Hematopoietic multipotent progenitor cell treated with erythropoietin and hydrocortisone succinate and interleukin-3 and kit ligand, for 8 days (in vitro differentiated cells): ENCODE measurements around the gene ANKH.
A peak's percentile ranks its signal among the peaks of the same experiment; 100 is the strongest.

ENCODE experiments used
- DNase-seq: peaks from one replicate; pipeline ENCODE4 v3.0.0-alpha.2; 2015

Gene ANKH

GRCh38 chr5:14730881-14731280 lies 140.7 kb downstream of the ANKH start:
- DNase-seq = no peak

DNA sequence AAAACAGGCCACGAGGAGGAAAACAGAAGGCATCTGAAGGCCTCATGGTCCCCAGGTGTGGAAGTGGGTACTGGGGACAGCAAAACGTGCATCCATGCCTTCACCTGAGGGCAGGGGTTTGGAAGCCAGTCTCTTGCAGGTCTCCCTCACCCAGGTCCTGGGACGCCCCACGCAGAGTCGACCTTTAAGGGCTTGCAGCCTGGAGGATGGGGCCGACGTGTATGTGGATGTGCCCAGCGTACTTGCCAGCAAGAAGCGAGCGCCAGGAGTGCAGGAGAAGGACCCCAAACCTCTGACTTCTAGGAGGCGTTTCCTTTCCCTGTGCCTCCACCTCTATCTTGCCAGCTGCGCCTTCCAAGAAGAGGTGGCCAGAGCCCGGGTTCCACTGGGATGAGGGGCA lies 141.1 kb downstream of the ANKH start:
- DNase-seq = no peak

DNA sequence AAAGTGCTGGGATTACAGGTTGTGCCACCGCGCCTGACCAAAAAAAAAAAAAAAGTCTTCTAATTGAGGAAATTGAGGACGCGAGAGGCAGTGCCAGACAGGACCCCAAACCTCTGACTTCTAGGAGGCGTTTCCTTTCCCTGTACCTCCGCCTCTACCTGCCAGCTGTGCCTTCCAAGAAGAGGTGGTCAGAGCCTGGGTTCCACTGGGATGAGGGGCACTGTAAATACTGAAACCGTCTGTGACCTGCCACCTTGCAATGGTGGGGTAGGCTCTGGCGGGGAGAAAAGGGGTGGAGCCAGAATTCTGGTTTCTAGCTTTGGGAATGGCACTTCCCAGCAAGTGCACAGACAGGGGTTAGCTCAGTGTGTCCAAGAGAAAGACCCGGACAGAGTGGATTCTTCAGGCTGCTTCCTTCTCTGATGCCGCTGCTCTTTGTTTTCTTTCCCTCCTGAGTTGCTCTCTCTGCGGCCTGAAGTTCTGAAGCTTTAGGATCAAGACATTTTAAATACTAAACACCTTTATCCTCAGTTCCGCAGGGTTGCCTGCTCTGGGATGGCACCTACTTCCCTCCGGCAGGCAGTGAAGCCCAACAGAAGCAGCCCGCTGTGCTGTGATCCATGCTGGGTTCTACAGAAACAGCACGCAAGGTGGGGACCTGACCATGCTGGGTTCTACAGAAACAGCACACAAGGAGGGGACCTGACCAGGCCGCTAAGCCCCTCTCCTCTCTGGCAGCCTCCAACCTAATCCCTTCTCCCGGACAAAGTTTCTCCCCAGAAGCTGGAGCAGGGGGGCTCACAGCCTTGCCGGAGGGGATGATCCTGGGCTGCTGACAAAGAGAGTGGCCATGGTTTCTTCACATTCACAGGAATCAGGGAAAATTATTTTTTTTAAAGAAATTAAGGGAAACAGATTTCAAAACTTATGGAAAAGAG lies 141.9 kb downstream of the ANKH start:
- no peak for DNase-seq

DNA sequence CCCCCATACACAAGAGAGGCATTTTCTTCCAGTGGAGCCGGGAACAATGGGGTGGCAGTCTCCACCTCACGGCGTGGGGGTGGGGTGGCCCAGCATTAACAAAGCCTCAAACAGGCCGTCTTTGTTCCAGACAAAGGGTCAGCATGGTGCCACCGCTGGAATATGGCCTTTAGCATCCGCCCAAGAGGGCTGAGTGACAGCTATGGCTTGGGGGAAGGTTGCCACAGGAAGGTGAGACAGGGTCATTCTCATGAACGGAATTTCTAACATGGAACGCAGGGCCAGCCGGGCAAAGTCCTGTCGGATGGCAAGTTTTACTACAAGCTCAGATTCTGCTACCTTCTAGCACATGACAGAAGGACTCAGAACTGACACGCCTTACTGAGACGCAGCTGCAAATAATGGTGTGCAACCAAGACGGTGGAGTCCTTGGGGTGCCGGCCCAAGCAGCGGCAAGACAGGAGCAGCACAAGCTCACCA lies 143.1 kb downstream of the ANKH start:
- no peak for DNase-seq

- no peak for DNase-seq
Observed at GRCh38 chr5:14727928-14728458, 143.6 kb downstream of the ANKH start.

- peak; percentile 82 for DNase-seq
Observed at GRCh38 chr5:14727428-14727865, 144.1 kb downstream of the ANKH start.

- no peak for DNase-seq
Observed at GRCh38 chr5:14726066-14726838, 145.3 kb downstream of the ANKH start.

DNA sequence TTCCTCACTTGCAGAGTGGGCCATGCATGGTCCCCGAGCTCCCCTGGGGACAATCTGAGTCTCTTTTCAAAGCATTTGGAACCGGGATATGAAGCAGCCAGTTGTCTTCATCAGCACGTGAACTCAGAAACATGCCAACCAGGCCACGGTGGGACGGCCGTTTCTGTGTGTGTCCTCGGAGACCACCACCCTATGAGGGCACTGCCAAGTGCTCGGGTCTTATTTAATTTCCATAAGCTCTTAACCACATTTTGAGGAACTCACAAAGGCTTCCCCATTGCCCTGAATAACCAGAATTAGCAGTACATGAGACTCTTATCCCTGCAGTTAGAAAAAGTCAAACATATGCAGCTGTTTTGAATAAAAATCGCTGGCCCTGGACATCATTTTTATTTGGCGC lies 146.9 kb downstream of the ANKH start:
- no peak for DNase-seq

DNA sequence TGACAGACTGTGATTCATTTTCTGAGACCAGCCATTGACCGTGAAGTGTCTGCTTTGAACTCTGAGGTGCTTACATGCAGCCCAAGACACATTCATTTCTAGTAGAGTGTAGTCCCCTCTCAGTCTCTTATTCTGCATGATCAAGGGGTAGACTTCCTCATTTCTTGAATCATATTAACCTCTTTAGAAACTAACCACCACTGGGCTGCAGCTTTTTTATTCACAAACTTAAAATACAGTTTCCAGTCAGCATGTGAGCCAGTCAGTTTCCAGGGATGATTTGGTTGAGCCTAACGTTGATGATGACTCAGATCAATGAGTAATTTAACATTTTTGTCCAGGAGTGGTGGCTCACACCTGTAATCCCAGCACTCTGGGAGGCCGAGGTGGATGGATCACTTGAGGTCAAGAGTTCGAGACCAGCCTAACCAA lies 147.9 kb downstream of the ANKH start:
- no peak for DNase-seq

GRCh38 chr5:14722923-14723322 lies 148.7 kb downstream of the ANKH start:
- no peak for DNase-seq

DNA sequence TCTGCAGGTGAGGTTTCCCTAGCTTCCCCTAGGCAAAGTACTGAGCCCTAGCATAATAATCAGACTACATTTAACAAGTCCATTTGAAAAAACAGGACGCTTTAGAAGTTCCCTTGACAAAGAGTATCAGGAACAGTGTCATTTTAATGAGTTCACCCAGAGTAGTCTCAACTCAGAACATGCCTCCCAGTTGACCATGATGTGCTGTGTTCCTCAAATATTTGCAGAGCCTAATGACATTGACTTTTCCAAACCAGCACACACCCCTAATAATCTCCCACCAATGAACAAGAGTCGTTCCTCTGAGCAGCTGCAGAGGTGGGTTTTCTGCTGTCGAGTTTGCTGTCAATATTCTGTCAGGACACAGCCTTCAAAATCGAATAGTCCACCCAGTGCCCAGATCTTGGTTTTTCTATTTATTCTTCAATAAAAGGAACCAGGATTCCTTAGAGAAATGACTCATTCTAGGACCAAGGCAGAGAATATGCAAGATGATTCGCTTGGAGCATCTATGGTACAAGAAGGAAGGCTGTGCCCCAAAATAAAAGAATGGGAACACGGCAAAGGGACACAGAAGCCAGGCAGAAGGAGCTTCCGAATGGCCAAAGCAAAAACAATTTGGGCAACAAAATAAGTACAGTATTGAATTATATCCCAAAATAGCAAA lies 149.5 kb downstream of the ANKH start:
- DNase-seq = no peak

DNA sequence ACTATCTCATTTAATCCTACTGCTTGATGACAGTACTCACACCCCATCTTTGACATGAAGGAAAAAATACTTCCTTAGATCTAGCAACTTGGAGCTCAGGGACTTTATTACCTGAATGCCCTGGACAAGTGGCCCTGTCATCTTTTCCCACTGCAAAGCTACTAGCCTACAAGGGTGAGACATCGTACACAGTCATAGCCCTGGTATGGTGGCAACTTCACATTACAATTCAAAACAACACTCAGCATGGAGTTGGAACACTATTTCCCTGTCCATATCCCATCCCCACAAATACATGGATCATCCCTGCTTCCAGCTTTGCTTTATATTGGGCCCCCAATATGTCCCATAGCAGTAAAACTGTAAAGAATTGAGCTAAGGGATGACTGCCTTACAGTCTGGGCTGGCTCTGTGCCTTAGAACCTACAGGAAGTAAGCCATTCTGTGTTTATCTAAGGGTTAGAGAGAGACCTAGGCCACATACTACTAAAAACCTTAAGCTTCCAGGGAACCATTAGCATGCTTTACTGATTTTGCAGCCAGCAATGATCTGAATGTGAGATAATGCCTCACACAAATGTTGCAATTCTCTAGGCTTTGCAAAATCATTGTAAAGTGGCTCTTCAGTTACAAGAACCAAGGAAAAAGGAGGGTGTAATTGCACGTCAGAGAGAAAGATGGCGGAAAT lies 151.2 kb downstream of the ANKH start:
- no peak for DNase-seq

DNA sequence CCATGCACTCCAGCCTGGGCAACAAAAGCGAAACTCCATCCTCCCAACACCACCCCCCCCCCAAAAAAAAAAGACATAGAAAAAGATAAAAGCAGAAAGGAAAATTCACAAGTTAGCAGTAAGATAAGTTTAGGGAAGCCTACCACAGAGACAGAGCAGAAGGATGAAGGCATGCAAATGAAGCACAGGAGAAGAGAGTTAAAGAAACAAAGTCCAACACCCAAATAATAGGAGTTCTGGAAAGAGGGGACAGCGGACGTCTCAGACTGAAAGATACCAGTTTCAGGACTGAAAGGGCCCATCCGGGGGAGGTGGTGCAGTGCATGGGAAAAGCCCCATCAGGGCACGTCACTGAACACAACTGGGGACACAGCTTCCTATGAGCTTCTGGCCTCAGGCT lies 152.8 kb downstream of the ANKH start:
- no peak for DNase-seq

DNA sequence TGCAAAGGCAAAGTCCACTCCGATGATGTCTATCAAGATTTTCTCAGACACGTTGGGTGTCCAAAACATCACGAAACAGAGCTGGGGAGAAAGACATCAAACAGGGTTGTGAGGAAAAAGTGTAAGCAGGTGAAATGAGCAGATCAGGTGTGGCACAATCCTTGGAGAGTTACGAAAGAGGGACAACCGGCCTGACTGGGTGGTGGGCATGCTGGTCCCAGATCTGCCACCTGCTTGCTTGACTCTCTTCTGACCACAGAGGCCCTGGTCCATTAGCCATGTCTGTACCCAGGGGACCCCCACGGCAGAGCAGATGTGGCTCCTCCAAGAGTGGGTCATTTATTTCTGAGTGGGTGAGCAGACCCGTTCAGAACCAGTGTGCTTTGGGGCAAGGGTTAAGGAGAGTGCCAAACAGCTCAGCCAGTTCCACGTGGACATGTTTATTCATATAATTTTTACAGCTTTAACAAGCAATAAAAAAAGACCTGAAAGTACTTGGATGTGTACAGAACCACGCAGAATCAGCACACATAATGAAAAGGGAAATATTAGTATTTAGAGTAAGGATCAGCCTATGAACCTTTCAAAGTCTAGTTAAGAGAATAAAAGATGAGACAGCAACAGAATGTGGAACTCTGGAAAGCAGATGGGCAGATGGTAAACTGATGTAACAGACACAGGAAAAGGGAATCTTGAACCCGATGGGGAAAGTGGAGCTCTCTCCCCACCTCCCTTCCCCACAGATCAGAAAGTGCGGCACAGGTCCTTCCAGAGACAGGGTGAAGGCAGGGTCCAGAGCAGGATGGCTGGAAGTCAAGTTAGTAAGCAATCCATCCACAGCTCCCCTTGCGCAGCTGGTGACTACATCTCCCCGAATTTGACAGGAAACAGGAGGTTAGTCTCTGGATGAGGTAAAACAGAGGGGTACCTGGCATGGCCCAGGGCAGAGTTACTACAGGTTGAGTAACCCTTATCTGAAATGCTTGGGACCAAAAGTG lies 154.5 kb downstream of the ANKH start:
- DNase-seq = no peak

GRCh38 chr5:14715481-14715880 lies 156.1 kb downstream of the ANKH start:
- DNase-seq = no peak

- DNase-seq = no peak
Observed at GRCh38 chr5:14714706-14715105, 156.9 kb downstream of the ANKH start.

GRCh38 chr5:14713476-14714390 lies 157.8 kb downstream of the ANKH start:
- no peak for DNase-seq

DNA sequence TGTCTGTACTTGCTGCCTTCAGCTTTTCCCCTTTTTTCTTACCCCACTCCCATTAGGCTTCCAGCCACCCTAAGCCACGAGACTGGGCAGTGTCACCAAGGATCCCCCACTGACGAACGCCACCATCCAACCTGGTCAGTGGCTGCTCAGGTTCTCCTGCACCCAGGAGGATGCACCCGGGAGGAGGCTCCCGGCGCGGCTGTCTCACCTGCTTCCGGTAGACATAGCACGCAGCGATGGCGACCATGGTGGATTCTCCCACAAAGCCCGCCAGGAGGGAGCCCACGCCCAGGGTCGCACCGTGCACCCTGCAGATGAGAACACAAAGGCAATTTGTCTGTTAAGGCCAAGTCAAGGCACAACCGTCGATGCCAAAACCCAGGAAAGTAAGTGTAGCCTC lies 158.9 kb downstream of the ANKH start:
- no peak for DNase-seq

- no peak for DNase-seq
Observed at GRCh38 chr5:14712131-14712530, 159.4 kb downstream of the ANKH start.
